Activated CD8-positive, alpha-beta T cell treated with anti-CD3 and anti-CD28 coated beads for 36 hours (primary cell): ENCODE data around the gene AQP12B. TPM values are rescaled to one million over a fixed set of nuclear protein-coding genes. Genes with fewer than 3 reads are reported as not detected.

Source experiments
- ATAC-seq: fragments of 200-7000 bp; cut with Tn5 transposase; one replicate; pipeline ENCODE4 v1.10.0; 2021; ENCODE audit warnings: mild to moderate bottlenecking, moderate library complexity
- CTCF ChIA-PET: fragments of 350-600 bp; sonication (Branson Sonifier 250); formaldehyde crosslinking; loops from one replicate; lab custom pipeline; 2021; ENCODE audit warnings: antibody characterized with exemption; lab: Charles Lee
- POLR2A ChIA-PET: fragments of 350-600 bp; sonication (Branson Sonifier 250); formaldehyde crosslinking; loops from one replicate; lab custom pipeline; 2021; ENCODE audit warnings: antibody characterized with exemption; lab: Charles Lee
- DNase-seq: peaks from one replicate; pipeline ENCODE4 v3.0.0-alpha.2; 2020
- H3K27ac Mint-ChIP-seq: one replicate; pipeline ENCODE4 v1.8.0; 2021; ENCODE audit warnings: mild to moderate bottlenecking, mixed read lengths
- H3K27me3 Mint-ChIP-seq: one replicate; pipeline ENCODE4 v1.8.0; 2021; ENCODE audit warnings: mixed read lengths
- H3K36me3 Mint-ChIP-seq: one replicate; pipeline ENCODE4 v1.8.0; 2021; ENCODE audit warnings: low read depth, mixed read lengths
- H3K4me1 Mint-ChIP-seq: one replicate; pipeline ENCODE4 v1.8.0; 2021; ENCODE audit warnings: low read depth, mixed read lengths
- H3K4me3 Mint-ChIP-seq: one replicate; pipeline ENCODE4 v1.8.0; 2021; ENCODE audit warnings: mild to moderate bottlenecking, moderate library complexity, mixed read lengths
- H3K9me3 Mint-ChIP-seq: one replicate; pipeline ENCODE4 v1.8.0; 2021; ENCODE audit warnings: mixed read lengths
- CTCF ChIP-seq: fragments of 200-600 bp; IDR thresholded peaks from one replicate; pipeline ENCODE4 v1.8.0; 2022; ENCODE audit warnings: antibody characterized with exemption, mild to moderate bottlenecking
- intact Hi-C: fragments of 100-400 bp; cut with micrococcal nuclease; formaldehyde crosslinking; loops from one replicate; pipeline ENCODE4 v1.10.0; 2022
- total RNA-seq, 2 experiments: library from RNA; stranded (reverse); gene quantifications; one replicate each; pipeline ENCODE4 v1.2.3, GENCODE V29; 2021

AQP12B gene
- total RNA-seq, 2 experiments from 2014 or later: not detected

DNA sequence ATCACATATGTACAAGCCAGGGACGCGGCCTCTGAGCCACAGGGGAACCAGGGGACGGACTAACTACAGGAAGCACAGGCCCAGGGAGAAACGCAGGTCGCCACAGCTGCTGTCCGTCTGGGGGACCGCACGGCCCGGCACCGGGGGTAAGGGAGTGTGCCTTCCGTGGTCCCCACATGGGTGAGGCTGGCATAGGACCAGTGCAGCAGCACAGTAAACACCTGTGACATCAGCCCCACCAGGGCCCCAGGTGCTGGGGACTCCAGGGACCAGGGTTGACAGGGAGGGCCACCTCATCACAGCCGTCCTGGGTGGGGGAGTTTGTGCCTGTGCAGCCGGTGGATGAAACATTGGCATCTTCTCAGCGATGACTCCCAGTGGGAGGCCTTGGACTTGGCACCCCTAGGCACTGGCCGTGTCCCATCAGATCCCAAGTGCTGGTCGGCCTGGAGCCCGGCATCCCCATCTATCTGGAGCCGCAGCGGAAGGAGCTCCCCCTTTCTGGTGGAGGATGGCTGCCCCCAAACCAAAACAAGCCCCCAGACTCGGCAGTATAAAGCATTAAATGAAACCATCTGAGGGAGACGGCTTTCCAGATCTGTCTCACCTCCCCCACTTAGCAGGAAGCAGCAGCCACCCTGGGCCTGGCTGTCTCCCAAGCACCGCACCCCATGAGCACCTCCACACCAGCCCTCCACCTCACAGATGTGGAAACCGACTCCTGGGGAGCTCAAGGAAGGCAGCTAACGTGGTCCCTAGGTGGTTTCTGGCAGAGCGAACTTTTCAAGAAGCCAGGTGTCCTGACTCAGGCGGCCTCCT, 31.5 kb upstream of the AQP12B start:
- H3K27ac Mint-ChIP-seq: no peak overlapping the region
- no peaks in the 10 kb centered on the region for H3K27me3 Mint-ChIP-seq
- no peaks in the 10 kb centered on the region for H3K9me3 Mint-ChIP-seq
- no peaks in the 10 kb centered on the region for H3K36me3 Mint-ChIP-seq
- ATAC-seq (no peak), DNase-seq (no peak)
- no peak for TF ChIP-seq CTCF
- no peak overlapping the region for H3K4me3 Mint-ChIP-seq
- intact Hi-C loops: no loop called here
- CTCF ChIA-PET: no interaction called here
- no peaks in the 10 kb centered on the region for H3K4me1 Mint-ChIP-seq
- POLR2A ChIA-PET: interaction anchor here (0.7 kb wide), 1 partner anchor 947 kb away, joined by 3 read pairs; no protein-coding TSS in a partner anchor

DNA sequence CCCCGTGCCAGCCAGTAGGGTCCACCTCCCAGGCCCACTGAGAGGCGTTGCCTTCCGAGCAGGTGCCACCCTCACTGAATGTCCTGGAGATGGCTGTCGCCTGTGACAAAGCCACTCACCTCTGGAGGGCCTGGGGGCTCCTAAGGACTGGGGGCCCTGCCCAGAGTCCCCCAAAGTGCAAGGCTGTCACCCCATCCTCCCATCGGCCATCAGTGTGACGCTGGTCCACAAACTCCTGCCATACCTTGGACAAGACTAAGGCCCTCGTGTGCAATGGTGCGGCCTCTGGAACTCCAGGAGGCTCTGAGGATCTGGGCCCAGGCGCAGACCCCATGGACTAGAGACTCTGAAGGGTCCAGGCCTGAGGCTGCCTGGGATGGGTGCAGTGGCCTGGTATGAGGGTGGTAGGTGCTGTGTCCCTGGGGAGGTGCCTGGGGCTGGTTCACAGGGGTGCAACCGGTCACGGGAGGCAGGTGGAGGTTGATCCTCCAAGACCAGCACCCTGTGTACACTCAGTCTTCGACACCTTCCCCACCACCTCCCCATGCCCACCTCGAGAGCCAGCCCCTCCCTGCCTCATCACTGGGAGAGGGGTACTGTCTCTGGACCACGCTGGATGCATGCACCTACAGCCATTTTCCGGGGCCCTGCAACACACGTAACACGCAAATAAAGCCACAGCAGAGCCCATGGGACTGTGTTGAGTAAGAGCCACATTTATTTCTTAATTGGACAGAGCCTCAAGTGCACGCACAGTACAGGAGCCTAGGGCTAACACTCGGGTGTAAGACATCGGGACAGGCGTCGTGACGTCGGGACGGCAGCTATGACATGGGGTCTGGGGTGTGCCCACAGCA, 30.6 kb upstream of the AQP12B start:
- Mint-ChIP-seq H3K4me1 (no peaks in the 10 kb centered on the region), H3K9me3 (no peaks in the 10 kb centered on the region), H3K27me3 (no peaks in the 10 kb centered on the region), H3K4me3 (no peak overlapping the region), H3K27ac (no peak overlapping the region), H3K36me3 (no peaks in the 10 kb centered on the region)
- DNase-seq: no peak
- no peak for ATAC-seq
- CTCF ChIA-PET: no interaction called here
- TF ChIP-seq CTCF: no peak
- intact Hi-C loops: no loop called here
- POLR2A ChIA-PET: interaction anchor here (0.7 kb wide), 1 partner anchor 948 kb away, joined by 3 read pairs; no protein-coding TSS in a partner anchor

- ATAC-seq (no peak), DNase-seq (no peak)
- no peak overlapping the region for H3K27ac Mint-ChIP-seq
- H3K9me3 Mint-ChIP-seq: no peaks in the 10 kb centered on the region
- intact Hi-C loops: no loop called here
- no peak overlapping the region for H3K4me3 Mint-ChIP-seq
- ChIA-PET POLR2A (no interaction called here), CTCF (no interaction called here)
- H3K27me3 Mint-ChIP-seq: no peaks in the 10 kb centered on the region
- H3K4me1 Mint-ChIP-seq: no peaks in the 10 kb centered on the region
- TF ChIP-seq CTCF: no peak
- no peaks in the 10 kb centered on the region for H3K36me3 Mint-ChIP-seq
Observed at GRCh38 chr2:240712121-240712520, 29.4 kb upstream of the AQP12B start.

GRCh38 chr2:240711701-240712100, 29.0 kb upstream of the AQP12B start:
- intact Hi-C loops: no loop called here
- Mint-ChIP-seq H3K27ac (no peak overlapping the region), H3K36me3 (no peaks in the 10 kb centered on the region), H3K9me3 (no peaks in the 10 kb centered on the region), H3K4me1 (no peaks in the 10 kb centered on the region), H3K4me3 (no peak overlapping the region), H3K27me3 (peaks cover 2% of the 10 kb centered on the region)
- no peak for DNase-seq
- ATAC-seq: no peak
- no peak for TF ChIP-seq CTCF
- ChIA-PET POLR2A (no interaction called here), CTCF (no interaction called here)

- ChIA-PET CTCF (no interaction called here), POLR2A (no interaction called here)
- H3K4me1 Mint-ChIP-seq: no peaks in the 10 kb centered on the region
- intact Hi-C loops: no loop called here
- no peaks in the 10 kb centered on the region for H3K9me3 Mint-ChIP-seq
- no peak overlapping the region for H3K4me3 Mint-ChIP-seq
- H3K36me3 Mint-ChIP-seq: no peaks in the 10 kb centered on the region
- no peak for ATAC-seq
- DNase-seq: no peak
- no peak for TF ChIP-seq CTCF
- H3K27me3 Mint-ChIP-seq: peaks cover 2% of the 10 kb centered on the region
- H3K27ac Mint-ChIP-seq: no peak overlapping the region
Observed at GRCh38 chr2:240711296-240711695, 28.6 kb upstream of the AQP12B start.
